HPDE6-E6E7 (cell line): ENCODE data around the gene SLC6A18.
"Not testable (repeated sequence)": the region's sequence is repeated elsewhere in the genome, so short reads cannot be mapped to it uniquely, and the experiment has no call there.

Source experiments
- DNase-seq: peaks from one replicate; pipeline ENCODE4 v3.0.0; 2011; ENCODE audit warnings: missing footprints; ENCODE audit errors: extremely low spot score

Gene SLC6A18

GRCh38 chr5:1275397-1276391 is 50.5 kb downstream of the SLC6A18 start:
- not testable (repeated sequence) for DNase-seq

GRCh38 chr5:1276930-1277329 is 51.7 kb downstream of the SLC6A18 start:
- no peak for DNase-seq

GRCh38 chr5:1277331-1277730 is 52.1 kb downstream of the SLC6A18 start:
- no peak for DNase-seq

GRCh38 chr5:1277781-1278180 is 52.6 kb downstream of the SLC6A18 start:
- DNase-seq: no peak

GRCh38 chr5:1278216-1278615 is 53.0 kb downstream of the SLC6A18 start:
- no peak for DNase-seq

GRCh38 chr5:1278656-1279442 is 53.7 kb downstream of the SLC6A18 start:
- no peak for DNase-seq

DNA sequence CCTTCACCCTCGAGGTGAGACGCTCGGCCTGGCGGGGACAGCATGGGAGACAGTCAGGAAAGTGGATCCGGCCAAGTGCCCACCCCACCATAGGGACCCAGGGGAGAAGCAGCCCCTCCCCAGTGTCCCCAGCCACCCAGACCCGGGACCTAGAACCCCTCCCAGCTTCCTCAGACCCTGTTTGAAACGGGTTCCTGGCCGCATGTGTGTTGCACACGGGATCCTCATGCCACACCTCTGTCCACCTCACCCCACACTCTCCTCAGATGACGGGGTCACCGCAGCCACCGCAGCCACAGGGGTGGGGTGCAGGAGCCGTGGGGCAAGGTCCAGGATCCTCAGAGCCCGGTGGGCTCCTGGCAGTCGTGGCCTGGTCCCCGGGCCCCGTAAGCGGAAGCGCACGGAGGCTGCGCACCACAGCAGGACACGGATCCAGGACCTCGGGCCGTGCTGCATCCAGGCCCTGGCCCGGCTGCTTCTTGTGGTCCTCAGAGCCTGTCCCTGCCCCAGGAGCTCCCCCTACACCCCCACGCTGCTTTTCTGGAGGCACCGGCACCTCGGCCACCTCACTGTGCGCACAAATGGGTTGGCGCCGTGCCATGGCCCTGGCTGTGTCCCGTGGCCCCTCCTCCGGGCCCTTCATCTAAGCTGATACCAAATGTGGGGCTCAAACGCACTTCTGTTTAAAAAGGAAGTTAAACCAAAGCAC is 54.4 kb downstream of the SLC6A18 start:
- DNase-seq: no peak

DNA sequence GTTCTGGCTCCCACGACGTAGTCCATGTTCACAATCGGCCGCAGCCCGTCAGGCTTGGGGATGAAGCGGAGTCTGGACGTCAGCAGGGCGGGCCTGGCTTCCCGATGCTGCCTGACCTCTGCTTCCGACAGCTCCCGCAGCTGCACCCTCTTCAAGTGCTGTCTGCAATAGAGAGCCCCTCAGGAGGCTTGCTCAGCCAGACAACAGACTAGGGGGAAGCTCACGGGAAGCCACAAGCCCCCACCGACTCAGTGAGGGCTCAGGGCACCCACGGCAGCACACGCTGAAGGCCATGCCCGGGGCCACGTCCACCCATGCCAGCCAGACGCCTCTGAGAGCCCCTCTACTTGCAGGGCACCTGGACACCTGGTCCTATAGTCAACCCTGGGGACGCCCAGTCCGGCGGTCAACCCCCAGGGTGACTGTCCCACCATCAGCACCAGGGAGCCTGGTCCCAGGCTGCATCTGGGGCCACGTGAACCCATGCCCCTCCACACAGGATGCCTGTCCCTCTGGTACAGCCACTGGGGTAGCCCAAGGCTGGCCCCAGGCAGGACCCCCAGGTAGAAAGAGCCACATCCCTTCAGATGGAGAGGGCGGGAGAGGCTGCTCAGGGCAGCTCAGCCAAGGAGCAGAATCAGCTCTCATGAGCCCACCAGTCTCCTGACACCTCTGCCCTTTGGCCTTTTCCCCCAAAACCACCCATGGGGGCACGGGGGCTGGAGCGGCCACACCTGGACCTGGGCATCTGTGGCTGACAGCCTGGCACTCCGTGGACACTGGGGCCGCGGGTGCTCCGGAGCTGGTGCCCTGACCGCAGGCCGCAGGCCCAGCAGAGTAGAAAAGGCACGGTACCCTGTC is 55.2 kb downstream of the SLC6A18 start:
- no peak for DNase-seq

- no peak for DNase-seq
Measured at GRCh38 chr5:1281038-1281882, 56.1 kb downstream of the SLC6A18 start.

GRCh38 chr5:1282131-1282992 is 57.2 kb downstream of the SLC6A18 start:
- peak; percentile 63 for DNase-seq

- DNase-seq: not testable (repeated sequence)
Measured at GRCh38 chr5:1282993-1283728, 58.0 kb downstream of the SLC6A18 start.

GRCh38 chr5:1283729-1284041 is 58.5 kb downstream of the SLC6A18 start:
- DNase-seq: not testable (repeated sequence)

GRCh38 chr5:1284336-1284970 is 59.3 kb downstream of the SLC6A18 start:
- not testable (repeated sequence) for DNase-seq

DNA sequence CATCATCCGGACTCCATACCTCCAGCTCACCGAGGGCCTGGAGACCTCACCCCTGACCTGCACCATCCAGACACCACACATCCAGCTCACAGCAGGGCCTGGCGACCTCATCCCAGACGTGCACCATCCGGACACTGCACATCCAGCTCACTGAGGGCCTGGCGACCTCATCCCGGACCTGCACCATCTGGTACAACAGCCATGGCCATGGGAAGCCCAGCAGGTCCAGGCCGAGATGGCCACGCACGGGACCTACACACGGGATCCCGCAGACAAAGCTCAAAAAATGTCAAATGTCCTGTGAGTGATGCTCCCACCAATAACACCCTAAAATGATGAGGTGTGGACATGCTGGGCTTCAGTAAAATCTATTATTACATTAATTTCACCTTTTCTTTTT is 60.0 kb downstream of the SLC6A18 start:
- DNase-seq: no peak

GRCh38 chr5:1285883-1286291 is 60.7 kb downstream of the SLC6A18 start:
- no peak for DNase-seq

GRCh38 chr5:1288439-1289335 is 63.5 kb downstream of the SLC6A18 start:
- no peak for DNase-seq

DNA sequence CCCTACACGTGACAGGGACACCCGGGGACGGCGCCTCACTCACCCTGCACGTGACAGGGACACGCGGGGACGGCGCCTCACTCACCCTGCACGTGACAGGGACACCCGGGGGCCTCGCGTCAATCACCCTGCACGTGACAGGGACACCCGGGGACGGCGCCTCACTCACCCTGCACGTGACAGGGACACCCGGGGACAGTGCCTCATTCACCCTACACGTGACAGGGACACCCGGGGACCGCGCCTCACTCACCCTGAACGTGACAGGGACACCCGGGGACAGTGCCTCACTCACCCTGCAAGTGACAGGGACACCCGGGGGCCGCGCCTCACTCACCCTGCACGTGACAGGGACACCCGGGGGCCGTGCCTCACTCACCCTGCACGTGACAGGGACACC is 64.4 kb downstream of the SLC6A18 start:
- not testable (repeated sequence) for DNase-seq
